ENCODE results near the gene PALM.

GRCh38 chr19:676339-677105 is 32.2 kb upstream of the PALM start, which contains the start of gene FSTL3:
- TF ChIP-seq, protein P1, sequence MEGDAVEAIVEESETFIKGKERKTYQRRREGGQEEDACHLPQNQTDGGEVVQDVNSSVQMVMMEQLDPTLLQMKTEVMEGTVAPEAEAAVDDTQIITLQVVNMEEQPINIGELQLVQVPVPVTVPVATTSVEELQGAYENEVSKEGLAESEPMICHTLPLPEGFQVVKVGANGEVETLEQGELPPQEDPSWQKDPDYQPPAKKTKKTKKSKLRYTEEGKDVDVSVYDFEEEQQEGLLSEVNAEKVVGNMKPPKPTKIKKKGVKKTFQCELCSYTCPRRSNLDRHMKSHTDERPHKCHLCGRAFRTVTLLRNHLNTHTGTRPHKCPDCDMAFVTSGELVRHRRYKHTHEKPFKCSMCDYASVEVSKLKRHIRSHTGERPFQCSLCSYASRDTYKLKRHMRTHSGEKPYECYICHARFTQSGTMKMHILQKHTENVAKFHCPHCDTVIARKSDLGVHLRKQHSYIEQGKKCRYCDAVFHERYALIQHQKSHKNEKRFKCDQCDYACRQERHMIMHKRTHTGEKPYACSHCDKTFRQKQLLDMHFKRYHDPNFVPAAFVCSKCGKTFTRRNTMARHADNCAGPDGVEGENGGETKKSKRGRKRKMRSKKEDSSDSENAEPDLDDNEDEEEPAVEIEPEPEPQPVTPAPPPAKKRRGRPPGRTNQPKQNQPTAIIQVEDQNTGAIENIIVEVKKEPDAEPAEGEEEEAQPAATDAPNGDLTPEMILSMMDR (IDR thresholded peaks at IDR 0.05), result no peak
- TF ChIP-seq EP300 (IDR thresholded peaks at IDR 0.05) (no peak), POLR2A (IDR thresholded peaks at IDR 0.05; ENCODE audit: low read depth) (no peak), POLR2AphosphoS5 (IDR thresholded peaks at IDR 0.05) (peak; percentile 67 to 94)
